Dermis microvascular lymphatic vessel endothelial cell (primary cell): ENCODE measurements around the gene KRTAP5-8. TPM values are rescaled to one million over a fixed set of nuclear protein-coding genes. Genes with fewer than 3 reads are reported as not detected.
A peak's percentile ranks its signal among the peaks of the same experiment; 100 is the strongest.
"Not testable (repeated sequence)": the region's sequence is repeated elsewhere in the genome, so short reads cannot be mapped to it uniquely, and the experiment has no call there.

Source experiments
- DNase-seq, 2 donors: peaks; one replicate each; pipeline versions ENCODE4 v3.0.0 to v3.0.0-alpha.2; 2010; ENCODE audit warnings: low read depth in 2 of 2
- total RNA-seq: library from RNA; depleted of rRNA; stranded (reverse); fragments of >200 nt; gene quantifications from 2 replicates; pipeline ENCODE4 v1.2.1, GENCODE V29; 2014

The KRTAP5-8 gene
- total RNA-seq, 1 donor from 2014 or later: not detected

DNA sequence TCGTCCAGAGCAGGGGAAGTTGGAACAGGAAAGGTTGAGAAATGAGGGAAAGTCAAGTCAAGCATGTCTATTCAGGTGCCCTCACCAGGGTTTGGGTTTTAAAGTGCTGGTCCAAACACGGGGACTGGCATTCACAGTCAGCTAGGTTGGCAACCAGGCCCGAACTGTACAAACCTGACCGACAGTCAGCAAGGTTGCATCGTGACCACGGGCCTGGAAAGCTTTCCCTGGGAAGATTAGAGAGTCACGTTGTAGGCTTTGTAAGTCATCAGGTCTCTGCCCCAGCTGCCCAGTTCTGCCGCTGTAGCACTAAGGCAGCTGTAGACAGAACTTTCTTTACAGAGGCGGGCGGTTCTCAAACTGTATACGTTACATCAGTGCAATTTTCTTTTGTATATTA, 35.0 kb downstream of the KRTAP5-8 start:
- no peak for DNase-seq

DNA sequence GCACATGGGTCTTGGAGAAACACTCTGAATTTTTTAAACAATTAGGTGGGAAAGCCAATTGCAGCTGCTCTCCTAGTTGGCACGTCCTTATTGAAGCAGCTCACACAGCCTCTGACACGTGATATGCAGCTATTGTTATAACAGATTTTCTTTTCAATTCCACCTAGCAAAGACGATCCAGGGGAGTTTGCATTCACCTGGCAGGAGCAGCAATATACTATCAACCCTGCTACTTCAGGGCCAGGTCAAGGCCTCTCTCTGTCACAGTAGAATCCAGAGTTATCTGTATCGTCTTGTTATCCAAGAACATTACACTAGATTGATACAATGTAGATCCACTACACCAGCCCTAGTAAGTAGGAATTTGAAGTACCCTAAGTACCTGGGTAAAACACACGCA, 36.6 kb downstream of the KRTAP5-8 start:
- no peak for DNase-seq

- no peak for DNase-seq
Measured at GRCh38 chr11:71575723-71576424, 38.0 kb downstream of the KRTAP5-8 start.

DNA sequence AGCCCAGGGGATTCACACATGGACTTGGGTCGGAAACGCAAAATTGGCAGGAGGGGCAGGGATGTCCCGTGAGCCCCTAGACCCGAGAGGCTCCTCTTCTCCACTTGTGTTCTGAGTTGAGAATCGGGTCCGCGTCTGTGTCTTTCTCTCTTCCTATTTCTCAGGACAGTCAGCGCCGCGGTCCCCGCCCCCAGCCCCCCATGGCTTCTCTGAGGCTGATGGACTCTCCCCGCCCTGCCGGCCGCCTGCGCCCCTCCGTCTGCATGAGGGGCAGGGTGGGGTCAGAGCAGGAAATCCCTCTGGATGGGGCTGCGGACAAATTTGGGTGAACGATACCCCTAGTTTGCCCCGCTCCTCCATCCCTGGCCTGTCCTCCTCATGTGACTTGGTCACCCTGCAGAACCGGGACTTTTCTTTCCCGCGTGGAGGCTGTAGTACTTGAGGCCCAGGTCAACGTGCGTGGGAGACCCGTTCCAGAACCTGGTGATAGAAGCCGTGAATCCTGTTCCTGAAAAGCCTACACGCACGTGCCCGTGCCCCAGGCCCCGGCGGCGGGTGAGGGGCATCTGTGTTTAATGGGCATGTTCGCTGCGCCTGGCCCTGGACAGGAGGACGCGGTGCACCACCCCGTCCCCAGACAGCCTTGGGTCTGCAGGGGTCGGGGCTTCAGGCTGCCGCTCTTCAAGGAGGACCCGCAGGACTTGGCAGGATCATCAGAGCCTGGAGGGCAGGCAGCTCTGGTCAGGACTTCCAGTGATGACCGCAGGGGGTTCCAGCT, 39.1 kb downstream of the KRTAP5-8 start:
- DNase-seq: not testable (repeated sequence)

GRCh38 chr11:71577469-71578004, 39.7 kb downstream of the KRTAP5-8 start:
- no peak for DNase-seq

DNA sequence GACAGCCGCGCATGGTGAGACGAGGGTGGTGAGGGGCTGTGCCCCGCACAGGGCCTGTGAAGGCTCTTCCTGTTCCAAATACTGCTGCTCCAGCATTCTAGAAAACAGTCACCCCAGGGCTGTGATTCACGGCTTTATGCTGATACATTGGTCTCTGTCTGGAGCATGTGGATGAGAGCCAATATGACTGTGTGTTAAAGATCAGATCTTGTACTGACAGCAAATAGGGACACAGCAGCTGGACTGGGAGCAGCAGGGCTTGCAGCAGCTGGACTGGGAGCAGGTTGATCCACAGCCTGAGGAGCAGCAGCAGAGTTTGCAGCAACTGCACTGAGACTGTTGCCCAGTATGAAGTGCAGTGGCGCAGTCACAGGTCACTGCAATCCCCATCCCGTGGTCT, 41.7 kb downstream of the KRTAP5-8 start:
- DNase-seq: not testable (repeated sequence)

DNA sequence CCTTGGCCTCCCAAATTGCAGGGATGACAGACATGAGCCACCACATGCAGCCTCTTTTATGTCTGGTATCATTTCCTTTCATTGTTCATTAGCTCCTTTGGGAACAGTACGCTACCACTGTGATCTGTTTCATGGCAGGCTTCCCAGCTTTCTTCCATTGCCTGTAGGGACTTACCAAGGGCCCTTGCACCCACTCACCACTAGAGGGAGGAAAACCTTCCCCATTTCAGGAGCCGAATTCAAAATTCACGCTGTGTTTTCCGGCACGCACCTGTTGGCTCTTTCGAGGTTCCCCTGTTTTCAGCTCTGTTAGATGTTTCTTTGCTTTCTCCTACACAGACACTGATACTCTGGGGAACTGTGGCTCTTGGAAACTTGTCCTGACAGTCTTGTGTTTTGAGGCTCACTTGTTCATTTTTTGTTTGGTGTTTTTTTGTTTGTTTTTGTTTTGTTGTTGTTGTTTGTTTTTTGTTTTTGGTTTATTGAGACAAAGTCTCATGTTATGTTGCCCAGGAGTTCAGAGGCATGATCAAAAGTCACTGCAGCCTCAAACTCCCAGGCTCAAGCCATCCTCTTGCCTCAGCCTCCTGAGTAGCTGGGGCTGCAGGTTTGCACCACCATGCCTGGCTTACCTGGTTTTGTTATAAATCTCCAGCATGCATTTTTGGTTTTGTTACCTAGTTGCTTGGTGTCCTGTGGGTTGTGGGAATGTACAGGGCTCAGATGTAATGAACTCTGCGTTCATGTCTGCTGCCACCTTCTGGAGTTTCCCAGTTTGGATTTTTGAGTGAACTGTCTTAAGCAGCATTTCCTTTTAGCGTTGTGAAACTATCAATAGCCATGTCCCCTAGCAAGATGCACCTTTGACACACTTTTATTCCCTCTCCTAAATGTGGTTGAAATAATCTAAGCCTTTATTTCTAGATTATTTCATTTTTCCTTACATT, 42.5 kb downstream of the KRTAP5-8 start:
- DNase-seq: peak; percentile 80 to 87

GRCh38 chr11:71581826-71582225, 44.0 kb downstream of the KRTAP5-8 start:
- DNase-seq: no peak

GRCh38 chr11:71582309-71582895, 44.6 kb downstream of the KRTAP5-8 start, which contains the start of gene KRTAP5-11:
Gene KRTAP5-11, minus strand, starts transcription at chr11:71582875. Its CDS starts 38 bp downstream, at chr11:71582837.
- no peak for DNase-seq

DNA sequence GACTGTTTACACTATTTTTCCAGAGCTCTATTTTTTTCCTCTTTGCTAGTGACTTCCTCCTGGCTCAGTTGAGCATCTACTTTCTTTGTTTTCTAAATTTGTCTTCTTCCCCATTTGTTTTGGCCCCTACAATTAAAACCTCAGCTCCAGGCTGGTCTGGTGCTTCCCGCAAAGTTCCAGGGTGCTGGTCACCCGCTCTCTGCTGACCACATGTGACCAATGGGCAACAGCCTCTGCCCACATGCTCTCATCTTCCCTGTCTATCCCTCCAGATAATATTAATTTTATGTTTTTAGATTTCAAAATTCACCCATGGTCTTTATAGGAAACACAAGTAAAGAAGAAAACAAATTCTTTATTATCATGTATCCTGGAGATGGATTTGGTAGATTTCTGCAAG, 45.1 kb downstream of the KRTAP5-8 start:
- not testable (repeated sequence) for DNase-seq

- not testable (repeated sequence) for DNase-seq
Measured at GRCh38 chr11:71585673-71586072, 47.8 kb downstream of the KRTAP5-8 start.

- not testable (repeated sequence) for DNase-seq
Measured at GRCh38 chr11:71588314-71588713, 50.5 kb downstream of the KRTAP5-8 start.

Other genes starting within 250 kb of the KRTAP5-8 start
- gene DHCR7, start 89.6 kb upstream of the KRTAP5-8 start, total RNA-seq: 42.6 and 57.5 TPM in 2 replicates
- 60.5 and 88.1 TPM in 2 replicates for gene NADSYN1, start 84.8 kb upstream of the KRTAP5-8 start, total RNA-seq
- not detected in 2 replicates for gene KRTAP5-7, start 10.8 kb upstream of the KRTAP5-8 start, total RNA-seq
- not detected in 2 replicates for gene KRTAP5-9, start 10.4 kb downstream of the KRTAP5-8 start, total RNA-seq
- not detected in 2 replicates for gene KRTAP5-10, start 27.5 kb downstream of the KRTAP5-8 start, total RNA-seq
- gene KRTAP5-11, start 44.9 kb downstream of the KRTAP5-8 start, total RNA-seq: not detected in 2 replicates